Ectodermal cell (in vitro differentiated cells): Measurements from ENCODE around the gene AP1S2.

Experiments
- H3K27ac ChIP-seq: 2 replicates; pipeline ENCODE4 v1.7.0; 2013; ENCODE audit warnings: mild to moderate bottlenecking, low read depth, low read length; ENCODE audit not compliant: insufficient read depth, poor library complexity, severe bottlenecking
- H3K27me3 ChIP-seq: 2 replicates; pipeline ENCODE4 v1.7.0; 2013; ENCODE audit warnings: mild to moderate bottlenecking, low read length; ENCODE audit not compliant: insufficient read depth, control insufficient read depth, poor library complexity, severe bottlenecking
- H3K36me3 ChIP-seq: one replicate; pipeline ENCODE4 v1.7.0; 2013; ENCODE audit warnings: low read length; ENCODE audit not compliant: control insufficient read depth, insufficient read depth
- H3K4me1 ChIP-seq: one replicate; pipeline ENCODE4 v1.7.0; 2013; ENCODE audit warnings: low read length; ENCODE audit not compliant: control insufficient read depth, insufficient read depth
- H3K4me3 ChIP-seq: 2 replicates; pipeline ENCODE4 v1.7.0; 2013; ENCODE audit warnings: low read depth, low read length, control low read depth; ENCODE audit not compliant: insufficient read depth
- H3K9me3 ChIP-seq: 2 replicates; pipeline ENCODE4 v1.7.0; 2013; ENCODE audit warnings: mild to moderate bottlenecking, low read length, moderate library complexity; ENCODE audit not compliant: control insufficient read depth
- WGBS, 2 experiments: methylation state at CpG; one replicate each; pipeline ENCODE4 v1.1.7; 2013; ENCODE audit warnings: missing lambda C conversion rate in 2 of 2; 5-methylcytosine and 5-hydroxymethylcytosine counted together

Gene AP1S2

GRCh38 chrX:15877380-15877779 is 22.8 kb upstream of the AP1S2 start:
- no peaks in the 10 kb centered on the region for H3K9me3 ChIP-seq
- H3K36me3 ChIP-seq: no peaks in the 10 kb centered on the region
- H3K27ac ChIP-seq: no peak overlapping the region
- H3K4me3 ChIP-seq: no peak overlapping the region
- no peaks in the 10 kb centered on the region for H3K4me1 ChIP-seq
- no peaks in the 10 kb centered on the region for H3K27me3 ChIP-seq
- WGBS, 2 experiments: 96% methylated on average over 3 to 4 of the region's 4 CpGs

- H3K4me1 ChIP-seq: no peaks in the 10 kb centered on the region
- no peaks in the 10 kb centered on the region for H3K9me3 ChIP-seq
- no peaks in the 10 kb centered on the region for H3K36me3 ChIP-seq
- no peak overlapping the region for H3K4me3 ChIP-seq
- H3K27ac ChIP-seq: no peak overlapping the region
- H3K27me3 ChIP-seq: no peaks in the 10 kb centered on the region
- WGBS, 2 experiments: 94 to 97% methylated on average over 2 to 3 of the region's 3 CpGs
Observed at GRCh38 chrX:15874672-15875071, 20.1 kb upstream of the AP1S2 start.

- no peak overlapping the region for H3K27ac ChIP-seq
Observed at GRCh38 chrX:15873566-15873965, 19.0 kb upstream of the AP1S2 start.

GRCh38 chrX:15870310-15870709 is 15.7 kb upstream of the AP1S2 start:
- H3K4me3 ChIP-seq: no peak overlapping the region
- WGBS, 2 experiments: 87 to 96% methylated on average over 4 of the region's 4 CpGs
- no peaks in the 10 kb centered on the region for H3K36me3 ChIP-seq
- H3K4me1 ChIP-seq: no peaks in the 10 kb centered on the region
- H3K27ac ChIP-seq: no peak overlapping the region
- H3K27me3 ChIP-seq: no peaks in the 10 kb centered on the region
- H3K9me3 ChIP-seq: no peaks in the 10 kb centered on the region

More at GRCh38 chrX:15873566-15873965, 19.0 kb upstream of the AP1S2 start:
- Histone ChIP-seq H3K36me3 (no peaks in the 10 kb centered on the region), H3K27me3 (no peaks in the 10 kb centered on the region), H3K9me3 (no peaks in the 10 kb centered on the region), H3K4me3 (no peak overlapping the region), H3K4me1 (no peaks in the 10 kb centered on the region)
- 90 to 93% methylated on average over 4 of the region's 4 CpGs for WGBS, 2 experiments

- 92 to 93% methylated on average over 4 of the region's 4 CpGs for WGBS, 2 experiments
- Histone ChIP-seq H3K27me3 (no peaks in the 10 kb centered on the region), H3K4me1 (no peaks in the 10 kb centered on the region), H3K36me3 (no peaks in the 10 kb centered on the region), H3K27ac (no peak overlapping the region), H3K9me3 (no peaks in the 10 kb centered on the region), H3K4me3 (no peak overlapping the region)
Observed at GRCh38 chrX:15869695-15870094, 15.1 kb upstream of the AP1S2 start.

- H3K4me3 ChIP-seq: no peak overlapping the region
- H3K4me1 ChIP-seq: no peaks in the 10 kb centered on the region
- no peaks in the 10 kb centered on the region for H3K27me3 ChIP-seq
- WGBS, 2 experiments: 72 to 80% methylated on average over 3 of the region's 3 CpGs
- no peaks in the 10 kb centered on the region for H3K36me3 ChIP-seq
- H3K9me3 ChIP-seq: no peaks in the 10 kb centered on the region
- no peak overlapping the region for H3K27ac ChIP-seq
Observed at GRCh38 chrX:15866147-15866546, 11.5 kb upstream of the AP1S2 start.

- Histone ChIP-seq H3K27ac (no peak overlapping the region), H3K27me3 (no peaks in the 10 kb centered on the region), H3K36me3 (no peaks in the 10 kb centered on the region)
Observed at GRCh38 chrX:15864629-15865028, 10.0 kb upstream of the AP1S2 start.

GRCh38 chrX:15864023-15864422 is 9.4 kb upstream of the AP1S2 start:
- H3K27ac ChIP-seq: no peak overlapping the region
- 97 to 100% methylated on average over 3 of the region's 3 CpGs for WGBS, 2 experiments
- no peaks in the 10 kb centered on the region for H3K27me3 ChIP-seq
- no peaks in the 10 kb centered on the region for H3K9me3 ChIP-seq
- no peaks in the 10 kb centered on the region for H3K36me3 ChIP-seq
- H3K4me1 ChIP-seq: no peaks in the 10 kb centered on the region
- H3K4me3 ChIP-seq: no peak overlapping the region

More at GRCh38 chrX:15864629-15865028, 10.0 kb upstream of the AP1S2 start:
- no peaks in the 10 kb centered on the region for H3K9me3 ChIP-seq
- no peaks in the 10 kb centered on the region for H3K4me1 ChIP-seq
- H3K4me3 ChIP-seq: no peak overlapping the region

GRCh38 chrX:15860921-15861320 is 6.3 kb upstream of the AP1S2 start:
- H3K27ac ChIP-seq: no peak overlapping the region
- 88 to 93% methylated on average over 3 of the region's 3 CpGs for WGBS, 2 experiments
- H3K4me3 ChIP-seq: no peak overlapping the region
- no peaks in the 10 kb centered on the region for H3K9me3 ChIP-seq
- no peaks in the 10 kb centered on the region for H3K4me1 ChIP-seq
- no peaks in the 10 kb centered on the region for H3K36me3 ChIP-seq
- no peaks in the 10 kb centered on the region for H3K27me3 ChIP-seq

- no peak overlapping the region for H3K27ac ChIP-seq
- H3K4me1 ChIP-seq: no peaks in the 10 kb centered on the region
- 92 to 100% methylated on average over 1 of the region's 1 CpG for WGBS, 2 experiments
- no peak overlapping the region for H3K4me3 ChIP-seq
- no peaks in the 10 kb centered on the region for H3K9me3 ChIP-seq
- H3K36me3 ChIP-seq: no peaks in the 10 kb centered on the region
- no peaks in the 10 kb centered on the region for H3K27me3 ChIP-seq
Observed at GRCh38 chrX:15858051-15858450, 3.4 kb upstream of the AP1S2 start.

GRCh38 chrX:15856636-15857035 is 2.0 kb upstream of the AP1S2 start:
- H3K9me3 ChIP-seq: no peaks in the 10 kb centered on the region
- no peaks in the 10 kb centered on the region for H3K27me3 ChIP-seq
- H3K27ac ChIP-seq: no peak overlapping the region
- H3K4me3 ChIP-seq: no peak overlapping the region
- no peaks in the 10 kb centered on the region for H3K36me3 ChIP-seq
- no peaks in the 10 kb centered on the region for H3K4me1 ChIP-seq
- 11 to 52% methylated on average over 1 of the region's 1 CpG for WGBS, 2 experiments
